Embryonic facial prominence (tissue), 1 donor: ENCODE results near the gene CNNM1.

ENCODE experiments used
- DNase-seq: peaks from one replicate; pipeline ENCODE4 v3.0.0-alpha.2; 2016; ENCODE audit errors: extremely low spot score

The CNNM1 gene

DNA sequence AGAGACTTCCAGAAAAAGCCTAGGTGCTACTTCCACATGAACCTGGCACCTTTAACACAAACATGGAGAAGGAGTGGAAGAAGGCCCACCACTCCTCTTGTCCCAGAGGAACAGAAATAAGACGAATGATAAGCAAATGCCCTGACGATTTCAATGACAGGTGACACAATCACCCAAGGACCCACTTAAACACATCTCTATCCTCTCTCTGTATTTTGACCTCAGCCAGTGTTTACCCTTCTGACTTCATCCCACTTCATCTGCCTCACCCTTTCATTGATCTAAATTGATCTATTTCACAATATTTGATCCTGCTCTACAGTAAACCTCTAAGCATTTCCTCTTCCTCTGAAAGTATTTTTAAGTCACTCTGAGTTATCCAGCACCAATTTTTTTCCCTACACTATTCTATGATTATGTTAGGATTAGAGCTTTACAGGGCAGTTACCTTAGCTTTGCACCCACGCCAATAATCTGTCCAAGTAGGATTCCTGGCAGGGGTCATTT lies 92.1 kb downstream of the CNNM1 start:
- DNase-seq = no peak

DNA sequence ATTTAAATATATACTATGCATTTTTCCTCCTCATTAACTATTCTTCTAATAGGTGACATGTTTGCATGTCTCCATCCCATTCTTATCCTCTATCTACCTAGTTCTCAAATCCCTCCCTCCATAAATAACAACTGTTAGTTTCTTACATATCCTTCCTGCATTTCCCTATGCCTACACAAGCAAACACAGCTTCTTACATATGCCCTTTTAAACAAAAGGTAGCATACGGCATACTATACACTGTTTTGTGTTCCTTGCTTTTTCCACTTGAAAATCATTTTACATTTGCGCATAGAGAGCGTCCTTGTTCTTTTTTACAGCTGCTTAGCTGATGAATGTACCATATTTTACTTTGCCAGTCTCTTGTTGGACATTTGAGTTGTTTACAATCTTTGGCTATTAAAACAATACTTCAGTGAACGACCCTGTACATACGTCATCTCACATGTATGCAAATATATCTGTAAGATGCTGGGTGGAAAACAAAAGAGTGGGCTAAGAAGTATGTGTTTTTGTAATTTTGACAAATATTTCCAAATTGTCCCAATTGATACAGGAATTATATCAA lies 93.5 kb downstream of the CNNM1 start:
- no peak for DNase-seq

GRCh38 chr10:99424656-99425055 lies 95.5 kb downstream of the CNNM1 start:
- no peak for DNase-seq

DNA sequence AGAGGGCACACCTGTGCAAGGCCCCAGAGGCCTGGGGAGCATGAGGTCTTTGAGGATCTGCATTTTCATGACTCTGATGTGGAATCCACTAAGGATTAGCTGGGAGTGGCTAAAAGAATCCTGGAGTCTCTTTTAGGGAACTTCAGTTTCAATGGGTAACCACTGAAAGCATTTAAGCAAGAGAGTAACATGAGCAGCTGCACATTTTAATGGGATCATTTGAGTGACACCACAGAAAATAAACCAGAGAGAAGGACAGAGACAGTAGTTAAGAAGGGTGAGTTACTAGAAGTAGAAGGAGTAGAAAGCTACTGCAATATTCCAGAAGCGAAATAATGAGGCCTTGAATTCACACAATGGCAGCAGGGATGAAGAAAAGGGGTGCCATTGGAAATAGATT lies 96.0 kb downstream of the CNNM1 start:
- DNase-seq = no peak

DNA sequence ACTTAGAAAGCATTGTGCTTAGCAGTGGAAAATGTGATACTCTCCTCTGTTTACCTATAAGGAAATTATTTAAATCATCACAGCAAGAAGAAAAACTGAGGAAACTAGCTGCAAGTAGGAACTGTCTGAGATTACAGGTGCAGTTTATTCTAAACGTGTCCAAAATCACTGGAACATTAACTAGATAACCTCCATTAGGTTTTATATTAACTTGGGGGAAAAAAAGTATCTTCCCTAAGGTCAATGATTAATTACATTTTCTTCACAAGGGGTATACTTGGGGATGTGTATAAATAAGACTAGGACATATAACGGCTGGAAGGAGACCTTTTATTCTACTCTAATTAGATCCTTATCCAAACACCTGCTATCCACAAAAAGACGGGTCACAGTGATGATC lies 97.5 kb downstream of the CNNM1 start:
- DNase-seq = no peak

DNA sequence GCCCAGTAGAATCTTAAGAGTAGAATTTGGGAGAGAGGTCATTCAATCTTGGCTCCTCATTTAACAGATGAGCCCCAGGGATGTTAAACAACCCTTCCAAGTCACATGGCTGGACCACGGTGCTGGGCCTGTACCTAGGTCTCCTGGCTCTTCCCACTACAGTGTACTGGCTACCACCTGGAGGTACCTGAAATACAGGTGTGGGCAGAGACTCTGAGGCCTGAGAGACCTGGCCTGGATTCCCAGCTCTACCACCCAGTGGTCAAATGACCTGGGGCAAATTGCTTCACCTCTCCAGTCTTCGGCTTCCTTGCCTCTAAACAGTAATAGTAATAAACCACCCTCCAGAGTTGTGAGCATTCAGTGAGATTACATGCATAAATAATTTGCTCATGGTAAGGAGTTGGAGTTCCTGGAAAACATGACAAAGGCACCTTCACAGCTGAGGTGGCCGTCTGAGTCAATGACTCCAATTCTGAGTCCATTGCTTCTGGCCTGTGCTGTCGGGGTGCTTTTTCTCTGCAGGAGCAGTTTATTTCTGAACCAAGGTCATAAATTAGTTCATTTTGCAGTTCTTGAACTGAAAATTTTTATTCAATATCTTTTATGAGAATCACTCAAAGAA lies 98.5 kb downstream of the CNNM1 start:
- no peak for DNase-seq

GRCh38 chr10:99429517-99430095 lies 100.5 kb downstream of the CNNM1 start:
- no peak for DNase-seq

DNA sequence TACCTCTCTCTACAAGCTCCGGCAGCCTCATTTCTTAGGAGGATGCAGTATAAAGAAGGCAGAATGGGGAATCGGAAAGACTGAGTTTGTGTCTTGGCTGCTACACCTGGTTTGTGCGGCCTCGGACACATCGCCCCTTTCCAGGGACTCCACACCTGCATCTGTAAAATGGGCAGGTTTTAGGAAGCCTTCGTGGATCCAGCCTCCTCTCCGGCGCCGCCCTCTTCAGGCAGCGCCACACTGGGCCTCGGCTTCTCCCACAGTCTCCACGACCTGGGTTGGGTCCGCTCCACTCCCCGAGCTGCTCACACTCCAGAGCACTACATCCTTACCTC lies 100.9 kb downstream of the CNNM1 start:
- no peak for DNase-seq

GRCh38 chr10:99430451-99431189 lies 101.5 kb downstream of the CNNM1 start, which contains the start of gene GOT1:
Gene GOT1, minus strand, starts transcription at chr10:99430624. Its CDS starts 59 bp downstream, at chr10:99430565.
- peak; percentile 98 for DNase-seq

- no peak for DNase-seq
Measured at GRCh38 chr10:99431190-99431760, 102.1 kb downstream of the CNNM1 start.

GRCh38 chr10:99432047-99432446 lies 102.9 kb downstream of the CNNM1 start:
- DNase-seq = no peak

- DNase-seq = no peak
Measured at GRCh38 chr10:99432881-99433280, 103.7 kb downstream of the CNNM1 start.

DNA sequence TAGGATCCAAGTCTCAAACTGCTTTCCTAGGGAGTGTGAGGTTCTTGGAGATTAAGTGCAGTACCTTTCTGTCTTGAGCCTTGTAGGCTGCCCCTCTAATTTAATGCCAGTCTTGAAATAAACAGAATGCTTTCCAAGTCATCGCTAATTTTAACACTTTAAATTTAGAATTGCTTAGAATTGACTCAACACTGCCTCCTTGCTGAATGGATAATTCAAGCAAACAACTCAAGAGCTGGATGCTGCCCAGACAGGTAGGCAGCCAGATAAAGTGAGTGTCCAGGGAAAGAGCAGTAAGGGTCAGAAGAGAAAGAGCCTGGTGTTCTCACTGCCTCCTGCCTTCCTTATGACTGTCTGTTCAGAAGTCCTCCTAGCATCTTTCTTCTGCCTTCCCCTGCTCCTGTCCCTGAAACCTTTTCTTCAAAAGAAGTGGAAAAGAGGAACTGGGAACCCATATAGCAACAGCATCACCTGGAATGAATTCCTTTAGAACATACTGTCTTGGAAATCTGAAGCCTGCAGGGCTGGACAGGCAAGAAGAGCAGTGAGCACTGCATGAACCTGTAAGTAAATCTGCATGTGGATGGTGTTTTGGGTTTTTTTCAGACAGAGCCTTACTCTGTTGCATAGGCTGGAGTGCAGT lies 104.3 kb downstream of the CNNM1 start:
- no peak for DNase-seq

GRCh38 chr10:99435986-99436638 lies 107.0 kb downstream of the CNNM1 start:
- DNase-seq = no peak

- DNase-seq = no peak
Measured at GRCh38 chr10:99438890-99439289, 109.7 kb downstream of the CNNM1 start.

- DNase-seq = no peak
Measured at GRCh38 chr10:99442394-99442793, 113.2 kb downstream of the CNNM1 start.

DNA sequence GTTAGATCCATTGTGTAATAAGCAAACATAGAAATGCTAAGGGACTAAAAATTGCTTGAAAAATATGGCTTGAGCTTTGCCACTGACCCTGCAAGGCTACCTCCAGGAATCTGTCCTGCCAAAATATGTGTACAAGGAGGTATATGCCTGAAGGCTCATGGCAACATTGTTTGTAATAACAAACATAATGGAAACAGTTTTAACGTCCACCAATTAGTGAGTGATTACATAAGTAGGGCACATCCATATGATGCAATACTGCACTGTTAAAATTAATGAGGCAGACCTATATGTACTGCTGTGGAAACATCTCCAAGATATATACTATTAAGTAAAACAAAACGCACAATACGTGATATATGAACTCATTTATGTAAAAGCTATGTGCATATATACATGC lies 114.3 kb downstream of the CNNM1 start:
- DNase-seq = no peak
